B cell (primary cell): ENCODE results near the gene DKKL1.

Source experiments
- EZH2 ChIP-seq: IDR thresholded peaks from 2 replicates; pipeline ENCODE4 v1.6.1; 2012; ENCODE audit warnings: borderline replicate concordance, low read depth, mild to moderate bottlenecking, moderate library complexity, low read length; ENCODE audit not compliant: insufficient read depth, poor library complexity, severe bottlenecking
- TF ChIP-seq, protein P1 (sequence below): fragments of 200-600 bp; IDR thresholded peaks from one replicate; pipeline ENCODE4 v1.8.0; 2022; ENCODE audit warnings: antibody characterized with exemption, mild to moderate bottlenecking

- TF ChIP-seq, protein P1, sequence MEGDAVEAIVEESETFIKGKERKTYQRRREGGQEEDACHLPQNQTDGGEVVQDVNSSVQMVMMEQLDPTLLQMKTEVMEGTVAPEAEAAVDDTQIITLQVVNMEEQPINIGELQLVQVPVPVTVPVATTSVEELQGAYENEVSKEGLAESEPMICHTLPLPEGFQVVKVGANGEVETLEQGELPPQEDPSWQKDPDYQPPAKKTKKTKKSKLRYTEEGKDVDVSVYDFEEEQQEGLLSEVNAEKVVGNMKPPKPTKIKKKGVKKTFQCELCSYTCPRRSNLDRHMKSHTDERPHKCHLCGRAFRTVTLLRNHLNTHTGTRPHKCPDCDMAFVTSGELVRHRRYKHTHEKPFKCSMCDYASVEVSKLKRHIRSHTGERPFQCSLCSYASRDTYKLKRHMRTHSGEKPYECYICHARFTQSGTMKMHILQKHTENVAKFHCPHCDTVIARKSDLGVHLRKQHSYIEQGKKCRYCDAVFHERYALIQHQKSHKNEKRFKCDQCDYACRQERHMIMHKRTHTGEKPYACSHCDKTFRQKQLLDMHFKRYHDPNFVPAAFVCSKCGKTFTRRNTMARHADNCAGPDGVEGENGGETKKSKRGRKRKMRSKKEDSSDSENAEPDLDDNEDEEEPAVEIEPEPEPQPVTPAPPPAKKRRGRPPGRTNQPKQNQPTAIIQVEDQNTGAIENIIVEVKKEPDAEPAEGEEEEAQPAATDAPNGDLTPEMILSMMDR, result no peak
- no peak for TF ChIP-seq EZH2
Measured at GRCh38 chr19:49361438-49362047, 2.1 kb upstream of the DKKL1 start.
